ENCODE measurements around the gene SPATA31C2.
"Not testable (repeated sequence)": the region's sequence is repeated elsewhere in the genome, so short reads cannot be mapped to it uniquely, and the experiment has no call there.

SPATA31C2 gene

GRCh38 chr9:88123413-88123812 is 14.9 kb downstream of the SPATA31C2 start:
- not testable (repeated sequence) for DNase-seq (ENCODE audit: low spot score)

- DNase-seq (ENCODE audit: low spot score), result not testable (repeated sequence)
Measured at GRCh38 chr9:88118121-88118520, 20.2 kb downstream of the SPATA31C2 start.

GRCh38 chr9:88114968-88115612 is 23.2 kb downstream of the SPATA31C2 start:
- DNase-seq (ENCODE audit: low spot score), result not testable (repeated sequence)

GRCh38 chr9:88114283-88114967 is 23.9 kb downstream of the SPATA31C2 start:
- not testable (repeated sequence) for DNase-seq (ENCODE audit: low spot score)

- DNase-seq (ENCODE audit: low spot score), result not testable (repeated sequence)
Measured at GRCh38 chr9:88113156-88114130, 24.8 kb downstream of the SPATA31C2 start.

- DNase-seq (ENCODE audit: low spot score), result no peak
Measured at GRCh38 chr9:88110026-88110425, 28.2 kb downstream of the SPATA31C2 start.

- no peak for DNase-seq (ENCODE audit: low spot score)
Measured at GRCh38 chr9:88108779-88109178, 29.5 kb downstream of the SPATA31C2 start.

GRCh38 chr9:88106492-88106891 is 31.8 kb downstream of the SPATA31C2 start:
- DNase-seq (ENCODE audit: low spot score), result no peak

GRCh38 chr9:88092797-88093331 is 45.4 kb downstream of the SPATA31C2 start:
- no peak for DNase-seq (ENCODE audit: low spot score)

GRCh38 chr9:88090151-88090581 is 48.1 kb downstream of the SPATA31C2 start:
- DNase-seq (ENCODE audit: low spot score), result no peak

- no peak for DNase-seq (ENCODE audit: low spot score)
Measured at GRCh38 chr9:88087906-88088305, 50.4 kb downstream of the SPATA31C2 start.

- no peak for DNase-seq (ENCODE audit: low spot score)
Measured at GRCh38 chr9:88085476-88085875, 52.8 kb downstream of the SPATA31C2 start.

- no peak for DNase-seq (ENCODE audit: low spot score)
Measured at GRCh38 chr9:88084357-88085183, 53.7 kb downstream of the SPATA31C2 start.

Data from hematopoietic multipotent progenitor cell treated with erythropoietin and hydrocortisone succinate and interleukin-3 and kit ligand, for 17 days (in vitro differentiated cells).